ENCODE measurements around the gene MBD3.

Gene MBD3

GRCh38 chr19:1555487-1556389, 36.9 kb downstream of the MBD3 start:
- no peak for TF ChIP-seq FOXP2 (optimal IDR thresholded peaks at IDR 0.05; ENCODE audit: borderline replicate concordance, extremely low read depth, extremely low read length, insufficient read depth)

- no peak for TF ChIP-seq POLR2AphosphoS5 (IDR thresholded peaks at IDR 0.05; ENCODE audit: low read depth, low read length)
- TF ChIP-seq SIN3A (IDR thresholded peaks at IDR 0.05; ENCODE audit: borderline replicate concordance, insufficient read depth, low read length): no peak
- TF ChIP-seq TAF1 (IDR thresholded peaks at IDR 0.05; ENCODE audit: borderline replicate concordance, insufficient read depth, low read length): no peak
- TF ChIP-seq REST (IDR thresholded peaks at IDR 0.05; ENCODE audit: insufficient read depth in 1 of 2, low read depth in 2 of 2, low read length in 2 of 2): no peak
- no peak for TF ChIP-seq FOXP2 (optimal IDR thresholded peaks at IDR 0.05; ENCODE audit: borderline replicate concordance, extremely low read depth, extremely low read length, insufficient read depth)
These were observed 37.7 kb downstream of the MBD3 start for GRCh38 chr19:1554968-1555367.

- no peak for TF ChIP-seq SIN3A (IDR thresholded peaks at IDR 0.05; ENCODE audit: borderline replicate concordance, insufficient read depth, low read length)
- TF ChIP-seq REST (IDR thresholded peaks at IDR 0.05; ENCODE audit: insufficient read depth in 1 of 2, low read depth in 2 of 2, low read length in 2 of 2): no peak
- no peak for TF ChIP-seq FOXP2 (optimal IDR thresholded peaks at IDR 0.05; ENCODE audit: borderline replicate concordance, extremely low read depth, extremely low read length, insufficient read depth)
- TF ChIP-seq TAF1 (IDR thresholded peaks at IDR 0.05; ENCODE audit: borderline replicate concordance, insufficient read depth, low read length): no peak
- TF ChIP-seq POLR2AphosphoS5 (IDR thresholded peaks at IDR 0.05; ENCODE audit: low read depth, low read length): no peak
These were observed 39.2 kb downstream of the MBD3 start for GRCh38 chr19:1553415-1553814.

GRCh38 chr19:1551068-1552040, 41.3 kb downstream of the MBD3 start:
- no peak for TF ChIP-seq POLR2AphosphoS5 (IDR thresholded peaks at IDR 0.05; ENCODE audit: low read depth, low read length)
- no peak for TF ChIP-seq TAF1 (IDR thresholded peaks at IDR 0.05; ENCODE audit: borderline replicate concordance, insufficient read depth, low read length)
- TF ChIP-seq FOXP2 (optimal IDR thresholded peaks at IDR 0.05; ENCODE audit: borderline replicate concordance, extremely low read depth, extremely low read length, insufficient read depth): no peak
- TF ChIP-seq SIN3A (IDR thresholded peaks at IDR 0.05; ENCODE audit: borderline replicate concordance, insufficient read depth, low read length): no peak
- TF ChIP-seq REST (IDR thresholded peaks at IDR 0.05; ENCODE audit: insufficient read depth in 1 of 2, low read depth in 2 of 2, low read length in 2 of 2): no peak

- no peak for TF ChIP-seq SIN3A (IDR thresholded peaks at IDR 0.05; ENCODE audit: borderline replicate concordance, insufficient read depth, low read length)
- TF ChIP-seq TAF1 (IDR thresholded peaks at IDR 0.05; ENCODE audit: borderline replicate concordance, insufficient read depth, low read length): no peak
- TF ChIP-seq FOXP2 (optimal IDR thresholded peaks at IDR 0.05; ENCODE audit: borderline replicate concordance, extremely low read depth, extremely low read length, insufficient read depth): no peak
- TF ChIP-seq REST (IDR thresholded peaks at IDR 0.05; ENCODE audit: insufficient read depth in 1 of 2, low read depth in 2 of 2, low read length in 2 of 2): no peak
- no peak for TF ChIP-seq POLR2AphosphoS5 (IDR thresholded peaks at IDR 0.05; ENCODE audit: low read depth, low read length)
These were observed 43.2 kb downstream of the MBD3 start for GRCh38 chr19:1549332-1549945.

Data from PFSK-1 (cell line).